HCT116 (cell line): ENCODE data around the gene HACE1. TPM values are rescaled to one million over a fixed set of nuclear protein-coding genes. Genes with fewer than 3 reads are reported as not detected.

Source experiments
- ATAC-seq: fragments of 200-7000 bp; cut with Tn5 transposase; 2 replicates; pipeline ENCODE4 v1.9.1; 2020; ENCODE audit warnings: mild to moderate bottlenecking, moderate library complexity
- BruUV-seq: library from RNA; stranded (reverse); fragments of 400-500 nt; replicated peaks from 2 replicates; lab custom pipeline; 2021; lab: Mats Ljungman, UMichigan
- CTCF ChIA-PET: fragments of 300-600 bp; sonication (Branson Sonifier 250); formaldehyde crosslinking; loops from one replicate; lab custom pipeline; 2021; ENCODE audit warnings: antibody characterized with exemption; lab: Charles Lee
- POLR2A ChIA-PET: fragments of 300-600, 350-600 bp; sonication (Branson Sonifier 250); formaldehyde crosslinking; loops from one replicate; lab custom pipeline; 2021; ENCODE audit warnings: antibody characterized with exemption; lab: Charles Lee
- RAD21 ChIA-PET, 2 experiments: fragments of 300-600 bp; sonication (Branson Sonifier 250); formaldehyde crosslinking; loops; one replicate each; lab custom pipeline; 2023; ENCODE audit warnings: low total read pairs in 2 of 2; ENCODE audit not compliant: uncharacterized antibody in 2 of 2, unreplicated experiment in 2 of 2, low non-redundant PET in 1 of 2; lab: Charles Lee
- DNase-seq: peaks from one replicate; pipeline ENCODE4 v3.0.0-alpha.2; 2010; ENCODE audit warnings: low read depth, low spot score
- H2AFZ ChIP-seq: fragments of 200-600 bp; shearing (Covaris generic), sonication (generic); 2 replicates; pipeline ENCODE4 v1.6.1; 2017; ENCODE audit warnings: low read depth, mixed run types, mixed read lengths, antibody characterized with exemption, low read length; ENCODE audit not compliant: poor library complexity, severe bottlenecking
- H3K27ac ChIP-seq: 2 replicates; pipeline ENCODE4 v1.5.1; 2012; ENCODE audit warnings: low read depth, low read length
- H3K27me3 ChIP-seq: fragments of 200-600 bp; sonication (generic); 2 replicates; pipeline ENCODE4 v1.6.1; 2016; ENCODE audit warnings: mixed run types, low read length, mixed read lengths; ENCODE audit not compliant: insufficient read depth
- H3K36me3 ChIP-seq, 2 experiments: fragments of 200-500 bp in 1 of 2; fragments of 200-600 bp in 1 of 2; sonication (Bioruptor generic) in 1 of 2; sonication (generic) in 1 of 2; 2 replicates each; pipeline versions ENCODE4 v1.5.1 to v1.6.1; 2014 to 2016; ENCODE audit warnings: low read length in 2 of 2, inconsistent platforms in 1 of 2, mixed read lengths in 1 of 2, mixed run types in 1 of 2; ENCODE audit not compliant: insufficient read depth in 2 of 2, control insufficient read depth in 1 of 2
- H3K4me1 ChIP-seq, 2 experiments: fragments of 200-600 bp in 1 of 2; sonication (generic) in 1 of 2; 2 replicates each; pipeline versions ENCODE4 v1.5.1 to v1.6.1; 2012 to 2017; ENCODE audit warnings: low read length in 2 of 2, inconsistent platforms in 1 of 2, mild to moderate bottlenecking in 1 of 2, mixed read lengths in 1 of 2, mixed run types in 1 of 2, moderate library complexity in 1 of 2; ENCODE audit not compliant: insufficient read depth in 2 of 2, control insufficient read depth in 1 of 2
- H3K4me2 ChIP-seq: fragments of 200-600 bp; sonication (generic); 2 replicates; pipeline ENCODE4 v1.6.1; 2017; ENCODE audit warnings: mixed run types, low read length, mixed read lengths
- H3K4me3 ChIP-seq, 2 experiments: fragments of 200-600 bp in 1 of 2; sonication (generic) in 1 of 2; replicated peaks in 1 of 2; 2 replicates each; pipeline ENCODE4 v1.5.1; 2011 to 2016; ENCODE audit warnings: low read length in 2 of 2, control low read depth in 1 of 2, low read depth in 1 of 2, mild to moderate bottlenecking in 1 of 2, mixed read lengths in 1 of 2, mixed run types in 1 of 2
- H3K79me2 ChIP-seq: fragments of 200-600 bp; sonication (generic); 2 replicates; pipeline ENCODE4 v1.6.1; 2017; ENCODE audit warnings: mild to moderate bottlenecking, mixed run types, low read length, moderate library complexity, mixed read lengths; ENCODE audit not compliant: insufficient read depth
- H3K9ac ChIP-seq: fragments of 200-600 bp; sonication (generic); 2 replicates; pipeline ENCODE4 v1.6.1; 2016; ENCODE audit warnings: low read length, mixed read lengths
- H3K9me2 ChIP-seq: fragments of 200-600 bp; sonication (generic), shearing (Covaris generic); 2 replicates; pipeline ENCODE4 v1.6.1; 2017; ENCODE audit warnings: mixed run types, mild to moderate bottlenecking, moderate library complexity; ENCODE audit not compliant: insufficient read depth
- H3K9me3 ChIP-seq, 2 experiments: fragments of 200-500 bp in 1 of 2; fragments of 200-600 bp in 1 of 2; sonication (Bioruptor generic) in 1 of 2; sonication (generic) in 1 of 2; 2 replicates each; pipeline ENCODE4 v1.6.1; 2014 to 2017; ENCODE audit warnings: low read length in 2 of 2, mixed read lengths in 2 of 2, inconsistent platforms in 1 of 2, low read depth in 1 of 2, mild to moderate bottlenecking in 1 of 2, mixed run types in 1 of 2, moderate library complexity in 1 of 2; ENCODE audit not compliant: control insufficient read depth in 1 of 2, insufficient read depth in 1 of 2
- H4K20me1 ChIP-seq: fragments of 200-600 bp; sonication (generic), shearing (Covaris generic); 2 replicates; pipeline ENCODE4 v1.6.1; 2017; ENCODE audit warnings: mixed run types, mild to moderate bottlenecking, moderate library complexity; ENCODE audit not compliant: insufficient read depth
- EGR1 ChIP-seq: IDR thresholded peaks from 2 replicates; pipeline ENCODE4 v1.6.1; 2012; ENCODE audit warnings: low read depth
- EZH2phosphoT487 ChIP-seq: fragments of 200-600 bp; IDR thresholded peaks from 2 replicates; pipeline ENCODE4 v1.6.1; 2018; ENCODE audit warnings: antibody characterized with exemption, borderline replicate concordance
- JUND ChIP-seq: IDR thresholded peaks from 2 replicates; pipeline ENCODE4 v1.6.1; 2012
- POLR2AphosphoS5 ChIP-seq: IDR thresholded peaks from 2 replicates; pipeline ENCODE4 v1.6.1; 2011; ENCODE audit warnings: mild to moderate bottlenecking, low read depth, low read length, moderate library complexity
- RAD21 ChIP-seq: IDR thresholded peaks from 2 replicates; pipeline ENCODE4 v1.6.1; 2012; ENCODE audit warnings: low read depth, mild to moderate bottlenecking
- SRF ChIP-seq: IDR thresholded peaks from 2 replicates; pipeline ENCODE4 v1.6.1; 2012; ENCODE audit warnings: low read depth
- intact Hi-C: fragments of 100-400 bp; cut with micrococcal nuclease; formaldehyde crosslinking; loops from 2 replicates; pipeline ENCODE4 v1.10.0; 2022
- total RNA-seq: library from RNA; stranded (reverse); gene quantifications from one replicate; pipeline ENCODE4 v1.2.1, GENCODE V29; 2021; ENCODE audit not compliant: unreplicated experiment
- TF ChIP-seq, protein P1 (sequence below): IDR thresholded peaks from 2 replicates; pipeline ENCODE4 v1.6.1; 2011; ENCODE audit warnings: mild to moderate bottlenecking, low read length, moderate library complexity; ENCODE audit not compliant: insufficient replicate concordance; ENCODE audit errors: extremely low read depth

Gene HACE1
- total RNA-seq, 1 experiment from 2014 or later: 10.9 TPM

DNA sequence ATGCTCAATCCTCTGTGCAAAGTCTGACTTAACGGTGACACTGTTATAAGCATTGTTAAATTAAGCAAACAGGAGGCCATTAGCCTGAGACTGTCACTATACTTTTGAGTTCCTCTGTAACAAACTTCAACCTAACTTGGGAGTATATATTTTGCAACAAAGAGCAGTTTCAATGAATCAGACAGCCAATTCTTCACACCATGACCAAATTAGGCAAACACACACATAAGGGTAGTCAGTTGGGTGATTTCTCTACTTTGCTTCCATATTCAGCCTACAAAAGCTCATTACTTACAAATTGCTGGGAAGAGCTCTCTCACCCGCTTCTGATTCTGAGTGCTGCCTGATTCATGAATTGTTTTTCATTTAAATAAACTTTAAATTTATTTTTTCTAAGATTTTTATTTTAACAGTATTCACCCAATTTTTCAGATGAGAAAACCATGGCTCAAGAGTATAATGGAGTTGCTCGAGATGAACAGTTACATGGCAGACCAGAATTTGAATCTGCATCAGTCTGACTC lies 60.5 kb downstream of the HACE1 start:
- intact Hi-C loops: no loop called here
- TF ChIP-seq SRF (no peak), RAD21 (no peak), EZH2phosphoT487 (no peak), JUND (no peak), EGR1 (no peak), POLR2AphosphoS5 (no peak)
- TF ChIP-seq, protein P1, sequence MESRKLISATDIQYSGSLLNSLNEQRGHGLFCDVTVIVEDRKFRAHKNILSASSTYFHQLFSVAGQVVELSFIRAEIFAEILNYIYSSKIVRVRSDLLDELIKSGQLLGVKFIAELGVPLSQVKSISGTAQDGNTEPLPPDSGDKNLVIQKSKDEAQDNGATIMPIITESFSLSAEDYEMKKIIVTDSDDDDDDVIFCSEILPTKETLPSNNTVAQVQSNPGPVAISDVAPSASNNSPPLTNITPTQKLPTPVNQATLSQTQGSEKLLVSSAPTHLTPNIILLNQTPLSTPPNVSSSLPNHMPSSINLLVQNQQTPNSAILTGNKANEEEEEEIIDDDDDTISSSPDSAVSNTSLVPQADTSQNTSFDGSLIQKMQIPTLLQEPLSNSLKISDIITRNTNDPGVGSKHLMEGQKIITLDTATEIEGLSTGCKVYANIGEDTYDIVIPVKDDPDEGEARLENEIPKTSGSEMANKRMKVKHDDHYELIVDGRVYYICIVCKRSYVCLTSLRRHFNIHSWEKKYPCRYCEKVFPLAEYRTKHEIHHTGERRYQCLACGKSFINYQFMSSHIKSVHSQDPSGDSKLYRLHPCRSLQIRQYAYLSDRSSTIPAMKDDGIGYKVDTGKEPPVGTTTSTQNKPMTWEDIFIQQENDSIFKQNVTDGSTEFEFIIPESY: no peak
- Histone ChIP-seq H2AFZ (no peak overlapping the region), H3K4me2 (no peak overlapping the region), H3K79me2 (no peaks in the 10 kb centered on the region), H3K4me1 (no peaks in the 10 kb centered on the region), H3K9me2 (no peaks in the 10 kb centered on the region), H3K9ac (no peak overlapping the region), H3K27ac (no peak overlapping the region), H3K36me3 (no peaks in the 10 kb centered on the region), H3K9me3 (no peaks in the 10 kb centered on the region), H4K20me1 (no peaks in the 10 kb centered on the region), H3K27me3 (no peaks in the 10 kb centered on the region), H3K4me3 (no peak overlapping the region)
- CTCF ChIA-PET: interaction anchor here (1.2 kb wide), 1 partner anchor 9 kb away, joined by 3 read pairs; no protein-coding TSS in a partner anchor
- no TSS peak for BruUV-seq
- RAD21 ChIA-PET: no interaction called here
- POLR2A ChIA-PET: no interaction called here
- DNase-seq (no peak), ATAC-seq (no peak)
